ENCODE results near the gene RHBDF1.

Gene RHBDF1

DNA sequence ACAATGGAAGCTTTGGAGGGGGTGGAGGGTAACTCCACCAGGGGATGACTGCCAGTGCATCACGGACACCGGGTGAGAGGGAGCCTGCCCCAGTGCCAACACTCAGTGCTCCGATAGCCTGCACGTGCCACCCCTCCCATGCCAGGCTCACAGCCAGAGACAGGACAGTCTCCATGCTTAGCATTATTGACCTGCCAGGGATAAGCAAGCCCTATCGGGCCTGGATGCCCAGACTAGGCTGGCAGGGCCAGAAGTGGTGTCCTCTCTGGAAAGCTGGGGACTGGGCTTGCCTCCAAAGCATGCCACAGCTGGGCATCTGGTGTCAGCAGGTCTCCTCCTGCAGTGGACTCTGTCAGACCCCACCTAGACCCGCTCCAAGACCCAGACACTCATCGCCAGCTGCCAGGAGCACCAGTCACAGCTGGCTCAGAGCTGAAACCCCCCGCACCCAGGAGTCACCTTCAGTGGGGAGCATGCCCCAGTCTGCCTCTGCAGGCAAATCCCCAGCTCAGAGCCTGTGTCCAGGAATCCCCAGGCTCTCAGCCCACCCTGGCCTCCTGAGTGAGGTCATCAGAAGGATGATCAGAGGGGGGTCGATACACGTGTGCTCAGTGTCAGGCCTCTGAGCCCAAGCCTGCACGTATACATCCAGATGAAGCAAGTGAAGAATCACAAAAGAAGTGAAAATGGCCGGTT lies 1.8 kb upstream of the RHBDF1 start:
- DNase-seq, result no peak

DNA sequence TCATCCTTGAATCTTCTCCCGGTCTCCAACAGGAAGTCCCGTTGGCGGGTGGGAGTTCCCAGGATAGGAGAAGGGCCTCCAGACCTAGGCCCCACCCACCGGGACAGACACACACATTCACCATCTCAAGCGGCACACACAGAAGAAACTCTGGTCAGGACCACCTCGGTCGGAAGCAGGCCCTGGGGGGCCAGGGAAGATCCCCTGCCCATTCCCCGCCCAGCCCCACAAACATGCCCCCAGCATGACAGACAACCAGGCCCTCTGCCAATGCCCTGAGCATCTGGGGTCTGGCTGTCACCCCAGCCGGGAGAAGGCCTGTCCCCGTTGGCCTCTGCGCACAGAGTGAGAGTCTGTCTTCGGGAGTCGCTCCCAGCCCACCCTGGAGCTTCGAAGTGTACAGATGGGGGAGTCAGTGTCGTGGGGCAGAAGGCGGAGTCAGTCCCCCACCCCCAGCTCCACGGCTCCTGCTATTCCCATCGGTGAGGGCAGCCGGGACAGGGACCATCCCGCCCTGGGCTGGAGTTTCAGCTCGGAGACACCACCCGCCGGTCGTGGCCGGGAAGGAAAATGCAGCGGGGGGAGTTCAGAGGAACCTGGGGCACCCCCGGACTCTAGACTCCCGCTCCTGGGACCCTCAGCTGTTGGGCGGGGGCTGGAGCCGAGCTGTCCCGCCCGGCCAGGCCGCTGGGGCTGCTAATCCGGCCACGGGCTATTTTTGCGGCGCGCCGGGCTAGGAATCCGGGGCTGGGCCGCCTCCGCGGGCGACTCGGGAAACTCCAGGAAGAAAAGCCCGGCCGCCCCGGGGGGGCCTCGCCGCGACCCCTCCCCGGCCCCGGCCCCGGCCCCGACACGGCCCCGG lies 660 bp downstream of the RHBDF1 start:
- peak; percentile 76 for DNase-seq

DNA sequence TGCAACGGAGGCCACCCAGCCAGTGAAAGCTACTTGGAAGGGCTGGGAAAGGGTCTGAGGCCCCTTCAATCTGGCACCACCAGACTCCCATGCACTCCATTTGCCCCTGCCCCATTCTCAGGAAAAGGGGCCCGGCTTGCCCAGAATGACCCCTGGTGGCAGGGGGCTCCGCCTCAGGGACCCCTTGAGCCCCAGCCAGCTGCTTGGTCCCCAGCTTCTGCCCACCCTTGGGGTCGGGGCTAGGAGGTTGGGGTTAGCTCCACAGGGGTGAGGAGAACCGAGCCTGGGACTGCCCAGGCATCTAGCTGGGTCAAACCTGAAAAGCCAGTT lies 1.3 kb downstream of the RHBDF1 start:
- no peak for DNase-seq

DNA sequence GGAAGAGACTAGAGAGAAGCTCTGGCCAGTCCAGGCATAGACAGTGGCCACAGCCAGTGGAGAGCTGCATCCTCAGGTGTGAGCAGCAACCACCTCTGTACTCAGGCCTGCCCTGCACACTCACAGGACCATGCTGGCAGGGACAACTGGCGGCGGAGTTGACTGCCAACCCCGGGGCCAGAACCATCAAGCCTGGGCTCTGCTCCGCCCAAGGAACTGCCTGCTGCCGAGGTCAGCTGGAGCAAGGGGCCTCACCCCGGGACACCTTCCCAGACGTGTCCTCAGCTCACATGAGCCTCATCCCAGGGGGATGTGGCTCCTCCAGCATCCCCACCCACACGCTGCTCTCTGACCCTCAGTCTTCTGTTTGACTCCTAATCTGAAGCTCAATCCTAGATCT lies 3.2 kb downstream of the RHBDF1 start:
- no peak for DNase-seq

DNA sequence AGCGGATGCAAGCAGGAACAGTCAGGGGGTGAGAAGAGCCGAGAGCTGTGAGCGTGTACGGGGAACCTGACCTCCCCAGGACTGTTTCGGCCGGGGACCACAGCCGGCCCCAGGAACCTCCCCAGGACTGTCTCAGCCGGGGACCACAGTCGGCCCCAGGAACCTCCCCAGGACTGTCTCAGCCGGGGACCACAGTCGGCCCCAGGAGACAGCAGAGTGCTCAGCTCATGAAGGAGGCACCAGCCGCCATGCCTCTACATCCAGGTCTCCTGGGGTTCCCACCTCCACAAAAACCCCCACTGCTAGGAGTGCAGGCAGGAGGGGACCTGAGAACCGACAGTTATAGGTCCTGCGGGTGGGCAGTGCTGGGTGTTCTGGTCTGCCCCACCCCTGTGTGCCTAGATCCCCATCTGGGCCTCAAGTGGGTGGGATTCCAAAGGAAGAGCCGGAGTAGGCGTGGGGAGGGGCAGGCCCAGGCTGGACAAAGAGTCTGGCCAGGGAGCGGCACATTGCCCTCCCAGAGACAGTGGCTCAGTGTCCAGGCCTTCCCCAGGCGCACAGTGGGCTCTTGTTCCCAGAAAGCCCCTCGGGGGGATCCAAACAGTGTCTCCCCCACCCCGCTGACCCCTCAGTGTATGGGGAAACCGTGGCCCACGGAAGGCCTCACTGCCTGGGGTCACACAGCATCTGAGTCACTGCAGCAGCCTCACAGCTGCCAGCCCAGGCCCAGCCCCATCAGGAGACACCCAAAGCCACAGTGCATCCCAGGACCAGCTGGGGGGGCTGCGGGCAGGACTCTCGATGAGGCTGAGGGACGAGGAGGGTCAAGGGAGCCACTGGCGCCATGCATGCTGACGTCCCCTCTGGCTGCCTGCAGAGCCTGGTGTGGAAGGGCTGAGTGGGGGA lies 4.3 kb downstream of the RHBDF1 start:
- peak; percentile 16 for DNase-seq

DNA sequence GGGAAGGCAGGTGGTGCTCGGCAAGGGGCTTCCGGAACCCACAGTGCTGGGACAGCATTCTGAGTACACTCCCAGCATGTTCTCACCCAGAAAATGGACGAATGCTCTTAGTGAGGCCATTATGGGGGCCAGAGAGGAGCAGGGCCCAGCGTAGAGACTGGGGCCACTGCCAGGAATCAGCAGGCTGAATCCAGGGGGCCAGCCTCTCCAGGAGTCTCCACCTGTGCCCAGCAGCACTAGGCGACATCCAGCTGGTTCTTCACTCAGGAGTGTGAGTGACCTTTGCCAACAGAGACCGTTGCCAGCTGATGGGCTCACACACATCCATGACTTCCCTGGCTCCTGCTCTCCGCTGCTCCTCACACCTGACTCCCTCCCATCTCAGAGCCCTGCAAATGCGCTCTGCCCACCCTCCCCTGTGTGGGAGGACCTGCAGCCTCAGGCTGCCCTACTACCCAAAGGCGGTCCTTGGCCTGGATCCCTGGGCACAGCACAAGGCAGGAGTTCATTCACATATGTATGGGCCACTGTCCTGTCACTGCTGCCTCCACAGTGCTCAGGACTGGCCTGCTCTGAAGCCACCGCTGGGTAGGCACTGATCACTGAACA lies 5.1 kb downstream of the RHBDF1 start:
- no peak for DNase-seq

DNA sequence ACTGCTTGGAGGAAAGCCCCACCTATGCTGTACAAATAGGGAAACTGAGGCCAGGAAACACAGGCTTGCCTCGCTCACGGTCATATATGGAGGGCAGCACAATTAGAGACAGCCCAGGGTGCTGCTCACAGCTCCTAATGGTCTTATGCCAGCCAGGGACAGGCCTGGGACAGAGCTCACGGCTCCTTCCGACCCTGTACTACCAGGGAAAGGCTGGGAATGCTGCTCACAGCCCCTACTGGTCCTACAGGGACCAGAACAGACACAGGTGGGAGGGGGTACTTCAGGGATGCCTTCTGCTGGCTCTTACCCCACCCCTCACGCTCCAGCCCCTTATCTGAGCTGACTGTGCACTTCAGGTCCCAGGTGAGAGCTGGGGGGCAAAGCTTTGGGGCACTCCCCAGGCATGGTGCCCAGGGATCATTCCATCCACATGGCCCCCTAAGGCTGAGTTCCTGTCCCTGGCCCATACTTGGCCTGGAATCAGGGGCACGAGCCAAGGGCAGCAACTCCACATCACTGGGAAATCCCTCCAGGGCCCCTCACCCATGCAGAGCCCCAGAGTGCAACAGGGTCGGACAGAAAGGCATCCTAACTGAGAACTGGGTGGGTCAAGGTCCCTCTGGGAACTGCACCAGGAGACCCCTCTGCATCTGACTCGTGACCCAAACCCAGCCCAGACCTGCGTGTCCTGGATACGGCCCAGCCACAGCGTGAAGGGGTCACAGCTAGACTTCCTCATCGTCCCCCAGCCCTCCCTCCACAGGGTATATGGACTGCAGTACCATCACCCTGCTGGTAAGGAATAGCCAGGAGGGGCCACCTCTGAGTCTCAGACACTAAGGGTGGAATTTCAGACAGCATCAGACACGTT lies 5.9 kb downstream of the RHBDF1 start:
- no peak for DNase-seq

DNA sequence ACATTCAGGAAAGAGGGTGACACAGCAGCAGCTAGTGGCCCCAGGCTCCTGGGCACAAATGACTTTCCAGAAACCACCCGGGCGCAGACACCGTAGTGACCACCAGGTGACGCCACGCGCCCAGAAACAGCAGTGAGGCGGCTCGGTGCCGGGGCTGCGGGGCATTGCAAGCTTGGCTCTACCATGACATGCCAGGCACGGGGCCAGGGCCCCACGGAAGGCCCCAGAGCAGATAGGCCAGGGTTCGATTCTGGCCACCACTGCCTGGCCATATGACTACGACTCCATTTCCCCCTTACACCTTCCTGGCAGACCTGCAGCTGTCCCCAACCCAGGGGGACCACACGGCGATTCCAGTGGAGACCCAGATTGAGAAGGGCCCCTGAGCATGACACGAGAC lies 6.7 kb downstream of the RHBDF1 start:
- peak; percentile 59 for DNase-seq

DNA sequence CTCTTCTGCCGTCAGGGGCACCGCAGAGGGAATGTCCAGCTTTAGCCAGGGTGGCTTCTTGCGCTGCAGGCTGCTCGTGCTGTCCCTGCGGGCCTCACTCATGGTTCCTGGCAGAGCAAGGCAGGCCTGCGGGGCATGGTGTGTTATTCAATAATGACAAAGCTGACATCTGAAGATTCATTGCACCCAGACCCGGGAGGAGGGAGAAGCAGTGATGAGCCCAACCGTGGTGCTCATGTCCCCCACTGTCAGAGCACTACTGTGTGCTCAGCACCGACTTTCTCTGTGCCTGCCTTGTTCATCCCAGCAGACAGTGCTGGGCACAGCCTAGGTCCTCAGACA lies 7.5 kb downstream of the RHBDF1 start:
- no peak for DNase-seq

DNA sequence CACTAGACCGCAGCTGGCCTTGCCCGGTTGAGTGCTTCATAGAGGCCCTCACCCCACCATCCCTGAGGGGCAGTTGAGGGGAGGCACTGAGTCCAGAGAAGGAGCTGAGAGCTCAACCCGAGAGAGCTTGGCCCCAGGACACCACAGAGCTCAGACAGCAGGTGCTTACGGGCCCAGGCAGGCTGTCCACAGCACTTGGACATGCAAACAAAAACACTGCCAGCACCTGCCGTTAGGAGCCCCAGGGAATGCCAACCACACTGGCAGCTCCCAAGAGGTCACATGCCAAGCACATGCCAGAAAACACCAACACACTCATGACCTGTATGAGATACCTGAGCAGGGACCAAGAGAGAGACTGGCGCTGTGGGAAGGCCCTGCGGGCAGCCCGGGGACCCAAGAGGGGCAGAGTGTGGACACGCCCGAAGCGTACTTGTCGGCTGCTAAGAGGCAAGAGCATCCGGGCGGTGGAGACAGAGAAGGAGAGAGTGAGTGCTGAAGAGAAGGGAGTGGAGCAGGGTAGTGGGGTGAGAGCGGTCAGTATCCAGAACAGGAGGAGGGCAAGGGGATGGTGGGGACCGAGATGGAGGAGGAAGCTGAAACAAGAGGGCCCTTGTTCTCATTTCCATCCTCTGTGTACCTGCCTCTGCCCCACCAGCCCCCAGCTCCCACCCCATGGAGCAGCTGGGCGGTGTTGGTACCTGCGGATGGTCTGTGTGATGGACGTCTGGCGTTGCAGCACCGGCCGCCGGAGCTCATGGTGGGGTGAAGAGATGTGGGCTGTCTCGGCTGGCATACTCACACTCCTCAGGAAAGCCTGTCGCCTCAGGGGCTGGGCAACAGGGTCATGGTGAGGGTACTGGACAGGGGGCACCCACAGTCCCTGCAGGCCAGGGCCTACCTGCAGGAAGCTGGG lies 8.2 kb downstream of the RHBDF1 start:
- no peak for DNase-seq

DNA sequence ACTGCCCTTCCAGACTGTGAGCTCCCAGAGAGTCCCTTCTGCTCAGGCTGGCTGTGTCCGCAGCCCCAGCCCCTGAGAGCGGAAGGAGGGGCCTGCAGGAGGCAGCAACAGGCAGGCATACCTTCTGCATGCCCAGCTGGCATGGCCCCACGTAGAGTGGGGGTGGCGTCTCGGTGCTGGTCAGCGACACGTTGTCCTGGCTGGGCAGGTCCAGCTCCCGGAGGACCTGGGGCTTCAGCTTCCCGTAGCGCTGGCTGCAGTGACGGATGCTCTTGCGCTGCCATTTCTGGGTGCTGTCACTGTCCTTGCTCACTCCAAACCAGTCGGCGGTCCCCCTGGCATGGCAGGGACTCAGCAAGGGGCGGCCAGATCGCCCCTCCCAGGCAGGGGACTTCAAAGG lies 9.0 kb downstream of the RHBDF1 start:
- no peak for DNase-seq

DNA sequence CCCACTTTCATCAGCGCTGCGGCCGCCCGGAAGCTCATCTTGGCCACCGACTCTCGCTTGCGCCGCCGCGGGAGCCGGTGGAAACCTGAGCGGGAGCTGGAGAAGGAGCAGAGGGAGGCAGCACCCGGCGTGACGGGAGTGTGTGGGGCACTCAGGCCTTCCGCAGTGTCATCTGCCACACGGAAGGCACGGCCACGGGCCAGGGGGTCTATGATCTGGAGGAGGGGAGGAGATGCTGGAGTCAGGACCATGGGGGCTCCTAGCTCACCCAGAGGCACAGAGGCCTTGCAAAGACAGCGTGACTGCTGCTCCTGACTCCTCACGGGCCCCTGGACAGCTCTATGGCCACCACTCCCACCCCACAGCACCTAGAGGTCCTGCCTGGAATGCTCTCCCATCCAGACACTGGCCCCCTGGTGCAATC lies 9.5 kb downstream of the RHBDF1 start:
- no peak for DNase-seq

DNA sequence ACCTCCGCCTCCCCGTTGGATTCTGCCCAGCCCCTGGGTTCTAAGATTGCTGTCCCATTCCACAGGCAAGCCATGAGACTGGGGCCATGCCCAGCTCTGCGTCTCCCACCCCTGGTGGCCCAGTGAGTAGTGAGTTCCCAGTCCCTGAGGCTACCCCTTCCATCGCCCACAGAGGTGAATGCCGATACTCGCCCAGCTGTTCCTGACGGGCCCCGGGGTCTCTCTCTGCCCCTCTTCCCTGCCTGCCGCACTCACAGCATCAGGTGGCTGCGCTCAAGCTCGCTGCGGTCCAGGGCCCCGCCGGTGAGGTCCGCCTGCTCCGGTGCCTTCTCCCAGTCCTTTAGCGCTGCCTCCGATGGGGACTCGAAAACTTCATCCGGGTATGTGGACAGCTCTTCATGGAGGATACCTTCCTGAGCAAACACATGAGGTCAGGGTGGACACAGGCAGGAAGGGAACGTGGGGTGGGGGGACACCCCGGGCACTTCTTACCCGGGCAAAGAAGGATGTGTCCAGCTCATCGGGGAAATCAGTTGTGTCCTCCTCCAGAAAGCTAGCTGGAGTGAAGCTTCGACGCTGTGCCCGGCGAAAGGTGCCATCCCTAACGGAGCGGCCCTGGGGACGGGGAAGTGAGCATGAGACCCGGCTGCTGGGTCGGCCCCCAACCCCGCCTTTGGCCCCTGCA lies 10.0 kb downstream of the RHBDF1 start:
- DNase-seq, result no peak

DNA sequence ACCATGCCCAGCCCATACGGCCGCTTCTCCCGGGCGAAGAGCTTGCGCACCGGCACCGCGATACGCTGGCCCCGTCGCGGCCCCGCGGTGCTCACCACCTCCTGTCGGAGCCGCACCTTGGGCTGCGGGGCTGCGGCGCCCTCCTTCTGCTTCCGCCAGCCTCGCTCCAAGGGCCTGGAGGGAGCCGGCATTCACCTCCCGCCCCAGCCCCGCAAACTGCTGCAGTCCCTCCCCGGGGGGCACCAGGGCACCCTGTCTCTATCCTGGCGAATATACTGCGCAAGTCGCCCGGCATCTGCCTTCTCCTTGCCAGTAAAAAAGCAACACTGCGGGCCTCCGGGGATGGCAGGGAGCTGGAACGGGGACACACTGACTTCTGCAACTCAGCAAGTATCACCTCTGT lies 10.6 kb downstream of the RHBDF1 start:
- no peak for DNase-seq

DNA sequence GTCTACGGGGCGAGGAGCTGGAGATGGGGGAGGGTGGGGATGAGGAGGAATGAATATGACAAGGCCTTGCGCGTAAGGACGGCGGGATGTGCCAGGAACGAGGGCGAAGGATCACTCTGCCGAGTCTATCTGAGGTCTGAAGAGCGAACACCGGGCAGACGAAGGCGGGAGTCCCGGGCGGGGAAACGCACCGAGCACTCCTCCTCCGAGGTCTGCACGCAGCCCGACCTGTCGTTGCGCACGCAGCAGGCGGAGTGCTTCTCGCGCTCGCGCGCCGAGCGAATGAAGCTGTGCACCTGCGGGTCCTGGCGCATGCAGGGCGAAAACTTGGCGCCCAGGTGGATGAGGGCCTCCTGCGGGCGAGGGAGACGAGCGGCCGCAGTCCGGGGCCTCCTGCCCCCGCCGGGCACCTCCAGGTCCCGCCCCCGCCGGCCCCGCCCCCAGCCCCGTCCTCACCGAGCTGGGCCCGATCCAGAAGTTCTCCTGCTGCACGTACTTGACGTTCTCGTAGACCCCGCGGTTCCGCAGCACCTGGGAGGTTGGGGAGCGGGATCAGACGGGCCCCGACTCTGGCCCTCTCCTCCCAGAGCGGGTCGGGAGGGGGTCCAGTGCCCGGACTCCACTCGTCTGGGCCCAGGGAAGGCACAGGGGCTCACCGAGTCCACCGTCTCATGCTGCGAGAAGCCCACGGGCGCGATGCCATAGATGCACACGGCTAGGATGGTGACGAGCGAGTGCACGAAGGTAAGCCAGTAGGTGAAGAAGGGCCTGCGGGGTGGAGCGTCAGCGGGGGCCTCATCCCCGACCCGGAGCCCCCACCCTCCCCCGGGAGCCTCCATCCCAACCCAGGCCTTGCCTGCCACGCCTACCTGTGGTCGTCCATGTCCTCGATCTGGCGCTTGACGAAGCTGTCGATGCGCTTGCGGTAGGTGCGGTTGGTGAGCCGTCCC lies 11.2 kb downstream of the RHBDF1 start:
- DNase-seq, result no peak

DNA sequence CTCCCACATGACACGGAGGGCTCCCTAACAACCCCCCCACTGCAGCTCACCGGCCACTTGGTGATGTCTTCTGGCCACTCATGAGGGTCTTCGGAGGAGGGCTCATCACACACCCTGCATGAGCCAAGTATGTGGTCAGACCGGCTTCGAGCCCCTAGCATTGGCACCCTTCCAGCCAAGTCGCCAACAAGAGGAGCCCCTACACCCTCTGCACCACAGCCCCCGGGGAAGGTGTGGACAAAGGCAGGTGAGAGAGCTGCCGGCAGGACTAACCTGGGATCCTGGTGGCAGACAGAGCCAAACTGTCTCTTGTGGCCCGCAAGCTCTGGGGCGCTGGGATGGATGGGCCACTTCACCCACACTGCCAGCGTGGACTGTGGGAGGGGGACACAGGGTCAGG lies 12.3 kb downstream of the RHBDF1 start:
- DNase-seq, result no peak

DNA sequence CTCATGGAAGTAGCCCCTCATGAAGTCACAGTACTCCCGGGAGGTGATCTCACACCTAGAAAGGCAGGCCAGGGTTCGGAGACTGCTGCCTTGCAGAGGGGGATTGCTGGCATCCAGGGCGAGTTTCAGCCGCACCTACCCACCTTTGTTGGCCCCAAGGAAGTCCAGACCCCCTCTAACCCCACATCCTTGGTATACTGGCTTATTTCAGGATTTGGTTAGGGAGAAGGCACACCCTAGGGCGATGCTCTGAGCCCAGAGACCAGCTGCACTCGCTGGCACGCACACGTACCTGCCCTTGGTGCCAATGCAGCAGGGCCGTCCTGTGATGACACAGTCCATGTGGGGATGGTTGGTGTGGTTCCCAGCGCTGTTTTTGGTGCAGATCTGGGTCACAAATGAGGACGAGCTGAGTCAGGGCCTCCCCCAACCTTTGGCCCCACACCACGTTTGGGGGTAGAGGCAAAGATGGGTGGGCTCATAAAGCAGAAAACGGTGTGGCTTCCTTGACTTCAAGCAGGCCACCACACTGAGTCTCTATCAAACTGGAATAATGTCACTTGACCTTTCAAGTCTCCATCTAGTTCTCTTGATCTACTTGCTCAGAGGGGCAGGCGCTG lies 12.9 kb downstream of the RHBDF1 start:
- no peak for DNase-seq
